Esophagus (tissue), 2 donors: ENCODE data around the gene PLCH2. TPM values are rescaled to one million over a fixed set of nuclear protein-coding genes. Genes with fewer than 3 reads are reported as not detected.

Source experiments
- H3K27ac ChIP-seq, 2 donors: one replicate each; pipeline ENCODE4 v1.5.1; 2013; ENCODE audit warnings: low read depth in 2 of 2, mild to moderate bottlenecking in 2 of 2, inconsistent platforms in 1 of 2, low read length in 1 of 2, moderate library complexity in 1 of 2
- H3K27me3 ChIP-seq, 2 donors: one replicate each; pipeline ENCODE4 v1.6.1; 2013; ENCODE audit warnings: low read length in 2 of 2, control low read depth in 1 of 2, mild to moderate bottlenecking in 1 of 2; ENCODE audit not compliant: insufficient read depth in 2 of 2, control insufficient read depth in 1 of 2
- H3K36me3 ChIP-seq, 2 donors: one replicate each; pipeline ENCODE4 v1.6.1; 2013; ENCODE audit warnings: low read length in 1 of 2; ENCODE audit not compliant: control insufficient read depth in 2 of 2, insufficient read depth in 2 of 2
- H3K4me1 ChIP-seq, 2 donors: one replicate each; pipeline ENCODE4 v1.6.1; 2013; ENCODE audit warnings: low read length in 1 of 2; ENCODE audit not compliant: control insufficient read depth in 2 of 2, insufficient read depth in 2 of 2
- H3K4me3 ChIP-seq, 2 donors: one replicate each; pipeline ENCODE4 v1.5.1; 2013; ENCODE audit warnings: low read length in 2 of 2, mild to moderate bottlenecking in 2 of 2, low read depth in 1 of 2, moderate library complexity in 1 of 2
- H3K9me3 ChIP-seq, 2 donors: one replicate each; pipeline ENCODE4 v1.6.1; 2013; ENCODE audit warnings: mild to moderate bottlenecking in 2 of 2, low read depth in 1 of 2, low read length in 1 of 2, moderate library complexity in 1 of 2; ENCODE audit not compliant: control insufficient read depth in 2 of 2, insufficient read depth in 1 of 2
- WGBS, 2 donors: extraction: QIAGEN DNeasy Blood & Tissue Kit; methylation state at CpG; one replicate each; pipeline ENCODE4 v1.1.7; 2013; 5-methylcytosine and 5-hydroxymethylcytosine counted together
- polyA plus RNA-seq, 2 donors: library from polyadenylated mRNA; stranded (reverse); fragments of 200-250 nt; gene quantifications; one replicate each; pipeline ENCODE4 v1.2.3, GENCODE V29; 2013
- donor health status: healthy with polysubstance abuse.
- donor health status: Bipolar disorder and iron deficiency.

The PLCH2 gene
- polyA plus RNA-seq, 2 donors, result 19.2 to 88.7 TPM

- no peak overlapping the region for H3K27ac ChIP-seq
- no peaks in the 10 kb centered on the region for H3K27me3 ChIP-seq
- H3K9me3 ChIP-seq, result peaks cover 0 to 2% of the 10 kb centered on the region in 2 donors
- no peak overlapping the region for H3K4me3 ChIP-seq
- H3K4me1 ChIP-seq, result peaks cover 0 to 23% of the 10 kb centered on the region in 2 donors
- peaks cover 0 to 5% of the 10 kb centered on the region in 2 donors for H3K36me3 ChIP-seq
- WGBS, 2 donors, result 84 to 88% methylated on average over 28 of the region's 28 CpGs
Measured at GRCh38 chr1:2479618-2480017, 3.5 kb downstream of the PLCH2 start.

GRCh38 chr1:2480236-2480985 lies 4.3 kb downstream of the PLCH2 start:
- 50 to 64% methylated on average over 18 of the region's 18 CpGs for WGBS, 2 donors
- H3K27ac ChIP-seq, result peak overlapping the region in 1 of 2 donors; percentile 32

GRCh38 chr1:2480986-2481364 lies 4.9 kb downstream of the PLCH2 start:
- no peaks in the 10 kb centered on the region for H3K27me3 ChIP-seq
- H3K9me3 ChIP-seq, result peaks cover 0 to 2% of the 10 kb centered on the region in 2 donors
- no peak overlapping the region for H3K4me3 ChIP-seq
- peaks cover 0 to 23% of the 10 kb centered on the region in 2 donors for H3K4me1 ChIP-seq
- 58 to 71% methylated on average over 12 of the region's 12 CpGs for WGBS, 2 donors
- H3K36me3 ChIP-seq, result peaks cover 0 to 7% of the 10 kb centered on the region in 2 donors
- H3K27ac ChIP-seq, result peak overlapping the region; percentile 7 to 27

More at GRCh38 chr1:2480236-2480985, 4.3 kb downstream of the PLCH2 start:
- H3K4me1 ChIP-seq, result peaks cover 0 to 23% of the 10 kb centered on the region in 2 donors
- H3K4me3 ChIP-seq, result no peak overlapping the region
- no peaks in the 10 kb centered on the region for H3K27me3 ChIP-seq
- H3K9me3 ChIP-seq, result peaks cover 0 to 2% of the 10 kb centered on the region in 2 donors
- H3K36me3 ChIP-seq, result peaks cover 0 to 5% of the 10 kb centered on the region in 2 donors

GRCh38 chr1:2481885-2482284 lies 5.8 kb downstream of the PLCH2 start:
- H3K36me3 ChIP-seq, result peaks cover 0 to 10% of the 10 kb centered on the region in 2 donors
- no peaks in the 10 kb centered on the region for H3K27me3 ChIP-seq
- H3K27ac ChIP-seq, result no peak overlapping the region
- WGBS, 2 donors, result 56 to 63% methylated on average over 10 of the region's 10 CpGs
- peaks cover 0 to 23% of the 10 kb centered on the region in 2 donors for H3K4me1 ChIP-seq
- peaks cover 0 to 2% of the 10 kb centered on the region in 2 donors for H3K9me3 ChIP-seq
- H3K4me3 ChIP-seq, result no peak overlapping the region

- Histone ChIP-seq H3K4me1 (peaks cover 0 to 23% of the 10 kb centered on the region in 2 donors), H3K4me3 (no peak overlapping the region), H3K9me3 (peaks cover 0 to 3% of the 10 kb centered on the region in 2 donors), H3K27ac (no peak overlapping the region), H3K36me3 (peaks cover 0 to 17% of the 10 kb centered on the region in 2 donors), H3K27me3 (no peaks in the 10 kb centered on the region)
- WGBS, 2 donors, result 81 to 84% methylated on average over 10 to 11 of the region's 11 CpGs
Measured at GRCh38 chr1:2482588-2482987, 6.5 kb downstream of the PLCH2 start.

GRCh38 chr1:2483026-2483425 lies 6.9 kb downstream of the PLCH2 start:
- Histone ChIP-seq H3K4me1 (peaks cover 0 to 21% of the 10 kb centered on the region in 2 donors), H3K4me3 (no peak overlapping the region), H3K36me3 (peaks cover 0 to 19% of the 10 kb centered on the region in 2 donors), H3K27me3 (no peaks in the 10 kb centered on the region), H3K9me3 (peaks cover 0 to 6% of the 10 kb centered on the region in 2 donors), H3K27ac (no peak overlapping the region)
- WGBS, 2 donors, result 81% methylated on average over 13 of the region's 13 CpGs

GRCh38 chr1:2483970-2484369 lies 7.9 kb downstream of the PLCH2 start:
- peaks cover 0 to 6% of the 10 kb centered on the region in 2 donors for H3K9me3 ChIP-seq
- H3K4me3 ChIP-seq, result no peak overlapping the region
- H3K27ac ChIP-seq, result no peak overlapping the region
- H3K36me3 ChIP-seq, result peaks cover 0 to 22% of the 10 kb centered on the region in 2 donors
- no peaks in the 10 kb centered on the region for H3K27me3 ChIP-seq
- H3K4me1 ChIP-seq, result peaks cover 0 to 18% of the 10 kb centered on the region in 2 donors
- WGBS, 2 donors, result 72% methylated on average over 15 to 16 of the region's 16 CpGs

GRCh38 chr1:2486041-2486440 lies 10.0 kb downstream of the PLCH2 start:
- Histone ChIP-seq H3K36me3 (peaks cover 0 to 28% of the 10 kb centered on the region in 2 donors), H3K27ac (no peak overlapping the region), H3K4me1 (peaks cover 0 to 3% of the 10 kb centered on the region in 2 donors), H3K27me3 (no peaks in the 10 kb centered on the region), H3K9me3 (peaks cover 0 to 6% of the 10 kb centered on the region in 2 donors), H3K4me3 (no peak overlapping the region)
- WGBS, 2 donors, result 81 to 94% methylated on average over 4 of the region's 4 CpGs

GRCh38 chr1:2486558-2486957 lies 10.5 kb downstream of the PLCH2 start:
- H3K36me3 ChIP-seq, result peaks cover 0 to 26% of the 10 kb centered on the region in 2 donors
- WGBS, 2 donors, result 88% methylated on average over 9 of the region's 9 CpGs
- no peak overlapping the region for H3K4me3 ChIP-seq
- no peaks in the 10 kb centered on the region for H3K4me1 ChIP-seq
- peaks cover 0 to 6% of the 10 kb centered on the region in 2 donors for H3K9me3 ChIP-seq
- no peaks in the 10 kb centered on the region for H3K27me3 ChIP-seq
- no peak overlapping the region for H3K27ac ChIP-seq

- H3K4me1 ChIP-seq, result no peaks in the 10 kb centered on the region
- WGBS, 2 donors, result 79 to 89% methylated on average over 2 of the region's 2 CpGs
- H3K27me3 ChIP-seq, result no peaks in the 10 kb centered on the region
- H3K27ac ChIP-seq, result no peak overlapping the region
- H3K9me3 ChIP-seq, result peaks cover 0 to 6% of the 10 kb centered on the region in 2 donors
- peaks cover 0 to 30% of the 10 kb centered on the region in 2 donors for H3K36me3 ChIP-seq
- no peak overlapping the region for H3K4me3 ChIP-seq
Measured at GRCh38 chr1:2488688-2489087, 12.6 kb downstream of the PLCH2 start.
